Kidney (tissue), 14 donors: ENCODE data around the gene CD79B. TPM values are rescaled to one million over a fixed set of nuclear protein-coding genes. Genes with fewer than 3 reads are reported as not detected.

Experiments used
- DNase-seq, 5 donors: peaks; one replicate each; pipeline ENCODE4 v3.0.0-alpha.2; 2013 to 2020
- FAIRE-seq: peaks from 2 replicates; lab custom pipeline; 2012; peaks lifted over from hg19 to GRCh38; lab: Jason Lieb, UNC
- H3K27ac ChIP-seq, 2 donors: one replicate each; pipeline ENCODE4 v1.7.0; 2013; ENCODE audit warnings: low read depth in 2 of 2, low read length in 2 of 2, inconsistent platforms in 1 of 2
- H3K27me3 ChIP-seq: one replicate; pipeline ENCODE4 v1.7.1; 2013; ENCODE audit warnings: low read length, inconsistent platforms; ENCODE audit not compliant: control insufficient read depth, insufficient read depth
- H3K36me3 ChIP-seq, 3 donors: one replicate each; pipeline versions ENCODE4 v1.7.0 to v1.7.1; 2013; ENCODE audit warnings: low read length in 3 of 3, control low read depth in 1 of 3, inconsistent platforms in 1 of 3; ENCODE audit not compliant: insufficient read depth in 3 of 3, control insufficient read depth in 2 of 3
- H3K4me1 ChIP-seq, 3 donors: one replicate each; pipeline versions ENCODE4 v1.7.0 to v1.7.1; 2013; ENCODE audit warnings: low read length in 3 of 3, inconsistent platforms in 1 of 3, low read depth in 1 of 3; ENCODE audit not compliant: control insufficient read depth in 2 of 3, insufficient read depth in 2 of 3
- H3K4me3 ChIP-seq, 3 donors: one replicate each; pipeline versions ENCODE4 v1.7.0 to v1.8.1; 2013; ENCODE audit warnings: low read length in 3 of 3, control low read depth in 1 of 3, inconsistent platforms in 1 of 3
- H3K9ac ChIP-seq, 3 donors: one replicate each; pipeline versions ENCODE4 v1.7.0 to v1.7.1; 2013; ENCODE audit warnings: low read length in 3 of 3, control low read depth in 1 of 3, inconsistent platforms in 1 of 3
- H3K9me3 ChIP-seq, 3 donors: one replicate each; pipeline versions ENCODE4 v1.7.0 to v1.7.1; 2013; ENCODE audit warnings: low read length in 3 of 3, control low read depth in 1 of 3, inconsistent platforms in 1 of 3; ENCODE audit not compliant: control insufficient read depth in 2 of 3, insufficient read depth in 1 of 3
- intact Hi-C: fragments of 100-400 bp; cut with DNase I; formaldehyde crosslinking; loops from one replicate; pipeline ENCODE4 v1.11.1; 2022
- polyA plus RNA-seq: library from polyadenylated mRNA; stranded (reverse); fragments of 350-450 nt; fragmentation: Illumina TruSeq; extraction: RNeasy Lipid Tissue Mini Kit (QIAGEN cat#74804); gene quantifications from one replicate; pipeline ENCODE4 v1.2.3, GENCODE V29; 2014; ENCODE audit warnings: low read depth, low replicate concordance; ENCODE audit not compliant: insufficient read depth
- total RNA-seq: library from RNA; stranded (reverse); fragmentation: NEBNext Ultra II Directional; extraction: Animal tissue kit (Norgen Biotek cat#: 25700); gene quantifications from one replicate; pipeline ENCODE4 v1.2.1, GENCODE V29; 2021
- TF ChIP-seq, protein P1 (sequence below): IDR thresholded peaks from 3 replicates; pipeline ENCODE4 v1.5.1; 2012; ENCODE audit warnings: mild to moderate bottlenecking, moderate library complexity, borderline replicate concordance; ENCODE audit not compliant: insufficient read depth; ENCODE audit errors: extremely low read depth
- donor health status: control.
- donor health status: control.
- donor health status: control.
- donor health status: control.
- donor health status: control.
- donor health status: DM: yes; HTN: yes; CAD: no.
- donor health status: Normal renal cell carcinoma (clear cell type).

The CD79B gene
- total and polyA plus RNA-seq, 2 donors from 2014 or later = 5.2 to 11.4 TPM

DNA sequence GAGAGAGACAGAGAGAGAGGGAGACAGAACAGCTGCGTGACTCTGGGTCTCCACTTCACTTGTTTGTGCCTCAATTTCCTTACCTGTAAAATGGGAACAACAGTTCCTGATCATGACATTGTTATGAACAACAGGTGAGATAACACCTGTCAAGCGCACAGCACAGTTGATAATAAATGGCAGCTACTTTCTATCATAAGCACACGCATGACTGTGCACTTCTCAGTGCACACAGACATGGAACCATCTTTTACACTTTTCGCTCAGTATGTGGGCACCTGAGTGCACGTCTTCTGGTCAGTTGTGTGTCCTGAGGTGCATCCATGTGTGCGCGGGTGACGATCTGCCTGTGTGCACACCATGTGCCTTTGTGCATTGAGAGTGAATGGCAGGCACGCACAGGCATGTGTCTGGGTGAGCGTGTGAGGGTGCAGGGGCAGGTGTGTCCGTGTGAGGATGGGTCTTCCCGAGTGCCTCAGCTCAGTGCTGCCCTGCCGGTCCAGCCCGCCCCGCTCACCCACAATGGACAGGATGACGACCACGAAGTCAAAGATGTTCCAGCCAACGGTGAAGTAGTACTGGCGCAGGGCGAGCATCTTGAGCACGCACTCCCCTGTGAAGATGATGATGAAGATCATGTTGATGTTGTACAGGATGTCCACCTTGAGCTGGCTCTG, 10.3 kb upstream of the CD79B start:
- H3K4me3 ChIP-seq = no peak overlapping the region
- no peak overlapping the region for H3K27ac ChIP-seq
- peaks cover 0 to 7% (median 0%) of the 10 kb centered on the region in 3 donors for H3K4me1 ChIP-seq
- H3K27me3 ChIP-seq = no peaks in the 10 kb centered on the region
- no peak overlapping the region for H3K9ac ChIP-seq
- H3K36me3 ChIP-seq = no peaks in the 10 kb centered on the region
- DNase-seq (no peak), FAIRE-seq (no peak)
- TF ChIP-seq, protein P1, sequence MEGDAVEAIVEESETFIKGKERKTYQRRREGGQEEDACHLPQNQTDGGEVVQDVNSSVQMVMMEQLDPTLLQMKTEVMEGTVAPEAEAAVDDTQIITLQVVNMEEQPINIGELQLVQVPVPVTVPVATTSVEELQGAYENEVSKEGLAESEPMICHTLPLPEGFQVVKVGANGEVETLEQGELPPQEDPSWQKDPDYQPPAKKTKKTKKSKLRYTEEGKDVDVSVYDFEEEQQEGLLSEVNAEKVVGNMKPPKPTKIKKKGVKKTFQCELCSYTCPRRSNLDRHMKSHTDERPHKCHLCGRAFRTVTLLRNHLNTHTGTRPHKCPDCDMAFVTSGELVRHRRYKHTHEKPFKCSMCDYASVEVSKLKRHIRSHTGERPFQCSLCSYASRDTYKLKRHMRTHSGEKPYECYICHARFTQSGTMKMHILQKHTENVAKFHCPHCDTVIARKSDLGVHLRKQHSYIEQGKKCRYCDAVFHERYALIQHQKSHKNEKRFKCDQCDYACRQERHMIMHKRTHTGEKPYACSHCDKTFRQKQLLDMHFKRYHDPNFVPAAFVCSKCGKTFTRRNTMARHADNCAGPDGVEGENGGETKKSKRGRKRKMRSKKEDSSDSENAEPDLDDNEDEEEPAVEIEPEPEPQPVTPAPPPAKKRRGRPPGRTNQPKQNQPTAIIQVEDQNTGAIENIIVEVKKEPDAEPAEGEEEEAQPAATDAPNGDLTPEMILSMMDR = no peak
- intact Hi-C loops = no loop called here
- H3K9me3 ChIP-seq = no peaks in the 10 kb centered on the region

DNA sequence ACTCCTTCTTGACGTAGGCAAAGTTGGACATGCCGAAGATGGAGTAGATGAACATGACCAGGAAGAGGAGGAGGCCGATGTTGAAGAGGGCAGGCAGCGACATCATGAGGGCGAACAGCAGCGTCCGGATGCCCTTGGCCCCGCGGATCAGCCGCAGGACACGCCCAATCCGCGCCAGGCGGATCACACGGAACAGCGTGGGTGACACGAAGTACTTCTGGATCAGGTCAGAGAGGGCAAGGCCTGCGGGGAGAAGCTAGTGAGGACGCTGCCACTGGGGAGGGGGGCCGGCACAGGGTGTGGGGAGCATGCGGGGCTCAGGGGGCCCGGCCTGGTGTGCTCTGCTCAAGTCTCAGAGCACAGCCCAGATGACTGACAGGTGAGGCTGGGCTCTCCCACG, 9.6 kb upstream of the CD79B start:
- Histone ChIP-seq H3K27me3 (no peaks in the 10 kb centered on the region), H3K9ac (no peak overlapping the region), H3K9me3 (no peaks in the 10 kb centered on the region), H3K4me3 (no peak overlapping the region), H3K36me3 (no peaks in the 10 kb centered on the region), H3K4me1 (peaks cover 0 to 7% (median 0%) of the 10 kb centered on the region in 3 donors), H3K27ac (no peak overlapping the region)
- DNase-seq = no peak
- intact Hi-C loops = no loop called here
- TF ChIP-seq, protein P1 = no peak
- FAIRE-seq = no peak

DNA sequence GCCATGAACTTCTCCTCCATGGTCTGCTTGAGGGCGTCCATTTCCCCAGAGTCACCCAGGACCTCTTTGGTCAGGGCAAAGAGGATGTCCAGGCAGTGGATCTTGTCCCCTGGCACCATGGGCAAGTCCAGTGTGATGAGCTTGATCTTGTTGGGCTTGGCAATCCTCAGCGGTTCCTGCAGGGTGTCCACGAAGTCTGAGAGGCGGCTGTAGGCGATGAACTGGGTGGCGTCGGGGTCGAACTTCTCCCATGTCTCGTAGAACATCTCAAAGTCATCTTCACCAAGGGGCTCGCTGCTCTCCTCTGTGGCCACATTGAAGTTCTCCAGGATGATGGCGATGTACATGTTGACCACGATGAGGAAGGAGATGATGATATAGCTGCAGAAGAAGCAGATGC, 9.0 kb upstream of the CD79B start:
- TF ChIP-seq, protein P1 = no peak
- DNase-seq = no peak
- FAIRE-seq = no peak
- Histone ChIP-seq H3K9ac (no peak overlapping the region), H3K27ac (no peak overlapping the region), H3K4me1 (peaks cover 0 to 3% (median 0%) of the 10 kb centered on the region in 3 donors), H3K27me3 (no peaks in the 10 kb centered on the region), H3K4me3 (no peak overlapping the region), H3K36me3 (no peaks in the 10 kb centered on the region), H3K9me3 (no peaks in the 10 kb centered on the region)
- intact Hi-C loops = no loop called here

DNA sequence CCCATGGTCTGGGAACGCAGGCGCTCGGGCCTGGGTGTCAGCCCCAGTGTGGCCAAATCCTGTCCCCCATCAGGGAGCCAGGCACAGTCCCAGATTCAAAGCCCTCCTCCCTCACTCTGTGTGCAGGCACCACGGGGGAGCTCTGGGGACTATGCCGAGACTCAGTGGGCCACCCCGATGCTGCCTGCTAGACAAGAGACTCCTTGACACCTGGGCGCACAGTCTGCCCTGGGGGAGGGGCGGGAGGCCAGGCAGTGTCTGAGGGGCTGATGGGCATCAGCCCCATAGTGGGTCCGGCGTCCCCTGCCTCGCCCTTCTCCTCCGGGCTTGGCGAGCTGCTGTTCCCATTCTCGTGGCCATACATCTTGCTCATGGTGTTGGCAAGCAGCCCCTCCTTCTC, 8.5 kb upstream of the CD79B start:
- H3K36me3 ChIP-seq = no peaks in the 10 kb centered on the region
- TF ChIP-seq, protein P1 = no peak
- no peaks in the 10 kb centered on the region for H3K27me3 ChIP-seq
- no peak overlapping the region for H3K4me3 ChIP-seq
- no peak for FAIRE-seq
- DNase-seq = peak in 2 of 5 donors; percentile 31 to 67
- no peaks in the 10 kb centered on the region for H3K9me3 ChIP-seq
- no peak overlapping the region for H3K9ac ChIP-seq
- no peak overlapping the region for H3K27ac ChIP-seq
- intact Hi-C loops = no loop called here
- no peaks in the 10 kb centered on the region for H3K4me1 ChIP-seq
